ENCODE results near the gene TNRC18. TPM values are rescaled to one million over a fixed set of nuclear protein-coding genes. Genes with fewer than 3 reads are reported as not detected.

TNRC18 gene
- total RNA-seq, 1 donor from 2014 or later, result 198 TPM

DNA sequence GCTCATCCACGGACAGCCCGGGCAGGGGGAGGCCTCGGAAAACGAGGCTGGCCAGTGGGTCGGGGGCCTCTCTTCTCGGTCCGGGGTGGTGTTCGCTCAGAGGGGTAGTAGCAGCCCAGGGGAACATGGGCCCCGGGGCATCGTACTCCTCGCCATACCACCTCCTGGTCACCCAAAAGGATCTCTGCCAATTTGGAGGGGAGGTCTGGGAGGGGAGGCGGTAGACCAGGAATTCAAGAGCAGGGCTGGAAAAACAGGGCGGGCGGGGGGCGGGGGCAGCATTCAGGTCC is 73.5 kb downstream of the TNRC18 start:
- TF ChIP-seq, protein P1, sequence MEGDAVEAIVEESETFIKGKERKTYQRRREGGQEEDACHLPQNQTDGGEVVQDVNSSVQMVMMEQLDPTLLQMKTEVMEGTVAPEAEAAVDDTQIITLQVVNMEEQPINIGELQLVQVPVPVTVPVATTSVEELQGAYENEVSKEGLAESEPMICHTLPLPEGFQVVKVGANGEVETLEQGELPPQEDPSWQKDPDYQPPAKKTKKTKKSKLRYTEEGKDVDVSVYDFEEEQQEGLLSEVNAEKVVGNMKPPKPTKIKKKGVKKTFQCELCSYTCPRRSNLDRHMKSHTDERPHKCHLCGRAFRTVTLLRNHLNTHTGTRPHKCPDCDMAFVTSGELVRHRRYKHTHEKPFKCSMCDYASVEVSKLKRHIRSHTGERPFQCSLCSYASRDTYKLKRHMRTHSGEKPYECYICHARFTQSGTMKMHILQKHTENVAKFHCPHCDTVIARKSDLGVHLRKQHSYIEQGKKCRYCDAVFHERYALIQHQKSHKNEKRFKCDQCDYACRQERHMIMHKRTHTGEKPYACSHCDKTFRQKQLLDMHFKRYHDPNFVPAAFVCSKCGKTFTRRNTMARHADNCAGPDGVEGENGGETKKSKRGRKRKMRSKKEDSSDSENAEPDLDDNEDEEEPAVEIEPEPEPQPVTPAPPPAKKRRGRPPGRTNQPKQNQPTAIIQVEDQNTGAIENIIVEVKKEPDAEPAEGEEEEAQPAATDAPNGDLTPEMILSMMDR (IDR thresholded peaks at IDR 0.05), result no peak
- Mint-ChIP-seq H3K4me3 (ENCODE audit: unreplicated experiment) (no peak overlapping the region), H3K27ac (ENCODE audit: unreplicated experiment) (no peak overlapping the region), H3K36me3 (ENCODE audit: unreplicated experiment) (peaks cover 45% of the 10 kb centered on the region), H3K9me3 (ENCODE audit: unreplicated experiment) (no peaks in the 10 kb centered on the region), H3K27me3 (ENCODE audit: unreplicated experiment) (no peaks in the 10 kb centered on the region), H3K4me1 (ENCODE audit: unreplicated experiment) (peaks cover 8% of the 10 kb centered on the region)
- no peak for DNase-seq (ENCODE audit: extremely low spot score, unreplicated experiment)

DNA sequence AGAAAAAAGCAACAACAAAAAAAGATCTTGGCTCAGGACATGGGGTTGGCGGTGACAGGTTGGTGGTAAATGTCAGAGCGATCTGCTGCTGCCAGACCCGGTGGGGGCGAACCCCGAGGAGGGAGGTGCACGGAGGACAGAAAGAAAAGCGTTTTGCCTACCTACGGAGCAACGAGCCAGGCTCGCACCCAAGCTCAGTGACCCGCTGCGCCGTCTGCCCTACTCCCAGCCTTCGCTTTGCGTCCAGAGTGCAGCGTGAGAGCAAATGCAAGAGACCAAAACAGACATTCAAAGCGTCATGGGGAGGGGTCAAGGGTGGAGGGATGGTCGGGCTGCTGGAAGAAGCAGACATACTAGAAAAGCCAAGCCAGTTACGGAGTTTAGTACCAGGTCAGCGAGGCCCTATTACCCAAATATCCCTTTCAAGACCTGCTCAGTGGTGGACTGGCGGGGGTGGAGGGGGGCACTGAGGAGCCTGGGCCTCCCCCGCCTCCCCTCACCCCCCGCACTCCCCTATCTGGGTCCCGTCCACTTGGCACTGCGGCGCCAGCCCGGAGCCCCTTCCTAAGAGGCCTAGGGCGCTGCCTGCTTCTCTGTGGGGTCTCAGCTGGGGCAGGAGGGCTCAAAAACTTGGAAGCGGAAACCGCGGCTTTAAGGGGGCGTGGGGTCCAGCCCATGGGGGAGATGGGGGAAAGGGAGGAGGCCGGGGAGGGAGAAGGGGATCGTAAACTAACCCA is 74.0 kb downstream of the TNRC18 start:
- Mint-ChIP-seq H3K4me1 (ENCODE audit: unreplicated experiment) (peaks cover 5% of the 10 kb centered on the region), H3K9me3 (ENCODE audit: unreplicated experiment) (no peaks in the 10 kb centered on the region), H3K4me3 (ENCODE audit: unreplicated experiment) (no peak overlapping the region), H3K27ac (ENCODE audit: unreplicated experiment) (no peak overlapping the region), H3K36me3 (ENCODE audit: unreplicated experiment) (peaks cover 45% of the 10 kb centered on the region), H3K27me3 (ENCODE audit: unreplicated experiment) (no peaks in the 10 kb centered on the region)
- TF ChIP-seq, protein P1 (IDR thresholded peaks at IDR 0.05), result no peak
- DNase-seq (ENCODE audit: extremely low spot score, unreplicated experiment), result no peak

DNA sequence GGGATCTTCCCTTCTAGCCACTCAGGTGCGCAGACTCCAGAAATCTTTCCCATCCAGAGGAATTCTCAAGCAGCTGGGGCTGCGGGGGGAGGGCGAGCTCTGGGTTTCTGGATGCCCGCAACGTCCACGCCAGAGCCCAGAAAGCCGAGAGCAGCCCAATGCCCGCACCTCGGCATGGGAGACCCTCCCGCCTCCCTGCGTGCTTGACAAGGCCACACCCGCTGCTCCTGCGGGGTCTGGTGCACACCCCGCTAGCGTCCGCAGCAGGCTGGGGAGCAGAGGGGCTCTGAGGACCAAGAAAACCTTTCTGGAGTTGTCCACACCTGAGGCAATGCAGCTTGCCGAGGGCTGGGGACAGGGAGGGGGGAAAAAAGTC is 74.6 kb downstream of the TNRC18 start:
- Mint-ChIP-seq H3K9me3 (ENCODE audit: unreplicated experiment) (peaks cover 2% of the 10 kb centered on the region), H3K36me3 (ENCODE audit: unreplicated experiment) (peaks cover 46% of the 10 kb centered on the region), H3K27me3 (ENCODE audit: unreplicated experiment) (no peaks in the 10 kb centered on the region), H3K4me3 (ENCODE audit: unreplicated experiment) (no peak overlapping the region), H3K4me1 (ENCODE audit: unreplicated experiment) (no peaks in the 10 kb centered on the region), H3K27ac (ENCODE audit: unreplicated experiment) (no peak overlapping the region)
- DNase-seq (ENCODE audit: extremely low spot score, unreplicated experiment), result no peak
- TF ChIP-seq, protein P1 (IDR thresholded peaks at IDR 0.05), result no peak

- H3K27me3 Mint-ChIP-seq (ENCODE audit: unreplicated experiment), result no peaks in the 10 kb centered on the region
- H3K9me3 Mint-ChIP-seq (ENCODE audit: unreplicated experiment), result peaks cover 7% of the 10 kb centered on the region
- H3K27ac Mint-ChIP-seq (ENCODE audit: unreplicated experiment), result no peak overlapping the region
- no peak for DNase-seq (ENCODE audit: extremely low spot score, unreplicated experiment)
- TF ChIP-seq, protein P1 (IDR thresholded peaks at IDR 0.05), result no peak
- H3K4me3 Mint-ChIP-seq (ENCODE audit: unreplicated experiment), result no peak overlapping the region
- peaks cover 48% of the 10 kb centered on the region for H3K36me3 Mint-ChIP-seq (ENCODE audit: unreplicated experiment)
- no peaks in the 10 kb centered on the region for H3K4me1 Mint-ChIP-seq (ENCODE audit: unreplicated experiment)
Measured at GRCh38 chr7:5348134-5349004, 75.3 kb downstream of the TNRC18 start.

DNA sequence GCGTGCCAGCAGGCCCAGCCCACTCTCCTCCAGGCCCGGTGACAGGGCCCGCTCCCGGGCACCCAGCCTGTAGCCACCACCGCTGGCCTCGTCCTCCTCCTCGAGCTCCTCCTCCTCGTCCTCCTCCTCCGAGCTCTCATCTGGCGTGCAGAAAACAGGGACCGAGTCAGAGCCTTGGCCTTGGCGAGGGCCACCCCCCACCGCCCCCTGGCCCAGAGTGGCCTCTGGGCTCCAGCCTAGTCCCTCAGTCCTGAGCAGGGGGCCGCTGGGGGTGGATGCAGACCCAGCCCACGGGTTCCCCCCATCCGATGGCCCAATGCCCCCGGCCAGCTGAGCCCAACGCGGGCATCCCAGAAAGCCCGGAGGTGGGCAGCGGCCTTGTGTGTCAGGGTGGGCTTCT is 78.0 kb downstream of the TNRC18 start:
- Mint-ChIP-seq H3K9me3 (ENCODE audit: unreplicated experiment) (peaks cover 7% of the 10 kb centered on the region), H3K27me3 (ENCODE audit: unreplicated experiment) (no peaks in the 10 kb centered on the region), H3K4me3 (ENCODE audit: unreplicated experiment) (no peak overlapping the region), H3K4me1 (ENCODE audit: unreplicated experiment) (no peaks in the 10 kb centered on the region), H3K36me3 (ENCODE audit: unreplicated experiment) (peaks cover 53% of the 10 kb centered on the region), H3K27ac (ENCODE audit: unreplicated experiment) (no peak overlapping the region)
- DNase-seq (ENCODE audit: extremely low spot score, unreplicated experiment), result no peak
- TF ChIP-seq, protein P1 (IDR thresholded peaks at IDR 0.05), result no peak
